Testis (tissue), 3 donors: ENCODE measurements around the gene HGD. TPM values are rescaled to one million over a fixed set of nuclear protein-coding genes. Genes with fewer than 3 reads are reported as not detected.
A peak's percentile ranks its signal among the peaks of the same experiment; 100 is the strongest.

Source experiments
- DNase-seq: peaks from one replicate; pipeline ENCODE4 v3.0.0-alpha.2; 2019
- H3K27ac ChIP-seq, 2 donors: fragments of 200-600 bp; sonication (generic); one replicate each; pipeline ENCODE4 v1.5.1; 2019
- H3K27me3 ChIP-seq: fragments of 200-600 bp; sonication (generic); one replicate; pipeline ENCODE4 v1.5.1; 2019
- H3K36me3 ChIP-seq: fragments of 200-600 bp; sonication (generic); one replicate; pipeline ENCODE4 v1.5.1; 2017; ENCODE audit warnings: low read depth; ENCODE audit errors: missing control alignments
- H3K4me1 ChIP-seq: fragments of 200-600 bp; sonication (generic); one replicate; pipeline ENCODE4 v1.5.1; 2019
- H3K4me3 ChIP-seq, 2 donors: fragments of 200-600 bp; sonication (generic); one replicate each; pipeline ENCODE4 v1.5.1; 2017 to 2019
- H3K9me3 ChIP-seq: fragments of 200-600 bp; sonication (generic); one replicate; pipeline ENCODE4 v1.5.1; 2017
- CTCF ChIP-seq, 3 experiments: fragments of 450-650 bp in 2 of 3; fragments of 200-600 bp in 1 of 3; sonication (generic) in 1 of 3; IDR thresholded peaks; one replicate each; pipeline ENCODE4 v1.5.1; 2016 to 2019; ENCODE audit warnings: antibody characterized with exemption in 3 of 3, mild to moderate bottlenecking in 2 of 3, moderate library complexity in 1 of 3
- POLR2A ChIP-seq: fragments of 450-650 bp; IDR thresholded peaks from one replicate; pipeline ENCODE4 v1.6.1; 2017; ENCODE audit warnings: antibody characterized with exemption, mild to moderate bottlenecking, moderate library complexity
- WGBS, 2 donors: methylation state at CpG; one replicate each; pipeline ENCODE4 v1.1.5; 2018; 5-methylcytosine and 5-hydroxymethylcytosine counted together
- intact Hi-C: fragments of 100-400 bp; cut with DNase I; formaldehyde crosslinking; loops from one replicate; pipeline ENCODE4 v1.15.1; 2023; ENCODE audit warnings: low total_unique reads
- polyA plus RNA-seq: library from polyadenylated mRNA; stranded (reverse); fragments of 350-450 nt; fragmentation: Illumina TruSeq; extraction: RNeasy Lipid Tissue Mini Kit (QIAGEN cat#74804); gene quantifications from one replicate; pipeline ENCODE4 v1.2.3, GENCODE V29; 2014; ENCODE audit warnings: low read depth, low replicate concordance; ENCODE audit not compliant: insufficient read depth
- small RNA-seq, 2 donors: library from RNA; depleted of rRNA; stranded (forward); fragments of <200 nt; gene quantifications; one replicate each; pipeline ENCODE3, GENCODE V24; 2016
- total RNA-seq, 2 donors: library from RNA; depleted of rRNA; stranded (reverse); fragments of >200 nt; gene quantifications; one replicate each; pipeline ENCODE4 v1.2.3, GENCODE V29; 2016

The HGD gene
- total and polyA plus RNA-seq, 3 donors from 2014 or later = 1.2 to 1.6 (median 1.4) TPM

DNA sequence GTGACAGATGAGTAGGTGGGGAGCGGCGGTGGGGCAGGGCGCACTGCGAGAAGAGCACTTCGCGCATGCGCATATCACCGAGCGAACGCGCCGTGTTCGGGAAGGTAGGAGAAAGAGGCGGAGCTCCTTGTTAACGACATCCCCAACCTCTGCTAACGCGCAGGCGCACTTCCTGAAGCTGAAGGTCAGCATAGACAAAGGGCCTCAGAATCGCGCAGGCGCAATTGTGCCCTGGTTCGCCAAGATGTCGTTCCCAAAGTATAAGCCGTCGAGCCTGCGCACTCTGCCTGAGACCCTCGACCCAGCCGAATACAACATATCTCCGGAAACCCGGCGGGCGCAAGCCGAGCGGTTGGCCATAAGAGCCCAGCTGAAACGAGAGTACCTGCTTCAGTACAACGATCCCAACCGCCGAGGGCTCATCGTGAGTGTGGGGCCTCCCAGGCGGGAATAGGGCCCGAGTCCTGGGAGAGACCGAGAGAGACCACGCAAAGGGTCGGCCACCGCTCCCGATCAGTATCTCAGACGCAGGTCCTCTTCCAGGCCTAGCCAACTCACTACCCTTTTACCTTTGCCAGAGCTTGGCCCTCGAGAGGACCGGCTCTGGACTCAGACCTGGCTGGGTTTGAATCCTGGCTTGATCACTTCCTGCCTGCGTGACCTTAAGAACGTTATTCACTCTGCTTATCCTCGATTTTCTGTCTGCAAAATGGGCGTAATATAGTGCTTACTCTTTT, 85.8 kb downstream of the HGD start, which contains the start of gene NDUFB4:
TSS of gene NDUFB4 (plus strand) at position 221 of the 737 bp plus-strand sequence. CDS start at position 245, 24 bp downstream.
- intact Hi-C loops = no loop called here
- Histone ChIP-seq H3K27me3 (no peaks in the 10 kb centered on the region), H3K4me3 (peak within 1 kb of the TSS; percentile 89 to 90), H3K36me3 (no peaks in the 10 kb centered on the region), H3K4me1 (peaks cover 12% of the 10 kb centered on the region), H3K9me3 (no peaks in the 10 kb centered on the region), H3K27ac (peak within 1 kb of the TSS; percentile 91 to 94)
- peak; percentile 97 for DNase-seq
- 1% methylated on average over 52 to 53 of the region's 53 CpGs for WGBS, 2 donors
- TF ChIP-seq CTCF (IDR thresholded peaks at IDR 0.05) (no peak), POLR2A (peak; percentile 48)

DNA sequence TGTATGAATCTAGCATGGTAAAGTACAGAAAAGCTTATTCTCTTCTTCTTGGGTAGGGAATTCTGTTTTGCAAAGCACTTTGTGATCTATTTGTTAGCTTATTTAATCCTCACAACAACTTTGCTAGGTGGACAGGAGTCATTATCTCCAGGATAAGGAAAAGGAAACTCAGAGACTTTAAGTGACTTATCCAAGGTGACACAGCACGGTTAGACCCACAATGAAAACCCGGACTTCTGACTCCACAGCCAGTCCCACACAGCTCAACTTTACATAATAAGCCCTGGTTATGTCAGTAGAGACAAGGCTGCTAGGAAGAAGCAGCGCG, 86.3 kb downstream of the HGD start:
- H3K36me3 ChIP-seq = no peaks in the 10 kb centered on the region
- peak overlapping the region; percentile 91 to 94 for H3K27ac ChIP-seq
- TF ChIP-seq POLR2A = no peak
- TF ChIP-seq CTCF (IDR thresholded peaks at IDR 0.05) = no peak
- DNase-seq = no peak
- WGBS, 2 donors = 2 to 4% methylated on average over 4 of the region's 4 CpGs
- H3K27me3 ChIP-seq = no peaks in the 10 kb centered on the region
- peak overlapping the region; percentile 89 to 90 for H3K4me3 ChIP-seq
- intact Hi-C loops = no loop called here
- H3K9me3 ChIP-seq = no peaks in the 10 kb centered on the region
- peaks cover 12% of the 10 kb centered on the region for H3K4me1 ChIP-seq

- H3K9me3 ChIP-seq = no peaks in the 10 kb centered on the region
- H3K27ac ChIP-seq = no peak overlapping the region
- TF ChIP-seq POLR2A (no peak), CTCF (IDR thresholded peaks at IDR 0.05) (no peak)
- intact Hi-C loops = no loop called here
- H3K36me3 ChIP-seq = no peaks in the 10 kb centered on the region
- DNase-seq = no peak
- no peaks in the 10 kb centered on the region for H3K4me1 ChIP-seq
- H3K4me3 ChIP-seq = no peak overlapping the region
- WGBS, 2 donors = 89 to 94% methylated on average over 3 of the region's 3 CpGs
- H3K27me3 ChIP-seq = no peaks in the 10 kb centered on the region
Observed at GRCh38 chr3:120587332-120587975, 94.6 kb downstream of the HGD start.

Small RNA genes lying within 50 kb of the gene (small RNA-seq; reads per million reads assigned to genes)
- gene MTCO1P29 = 0 reads per million in 2 donors
- gene MTCO2P29 = 0 reads per million in 2 donors

Other genes with a start within 250 kb of the HGD start
- gene FSTL1, start 231.2 kb downstream of the HGD start, total RNA-seq = 10 to 100 TPM; 35.0 to 73.8 TPM
- gene FSTL1, start 231.2 kb downstream of the HGD start, polyA plus RNA-seq = 122 TPM
- 100 to 1,000 TPM; 113 to 117 TPM for gene NDUFB4, start 85.9 kb downstream of the HGD start, total RNA-seq
- gene NDUFB4, start 85.9 kb downstream of the HGD start, polyA plus RNA-seq = 279 TPM
- gene RABL3, start 60.3 kb upstream of the HGD start, total RNA-seq = 10 to 100 TPM; 11.1 to 11.3 TPM
- 19.6 TPM for gene RABL3, start 60.3 kb upstream of the HGD start, polyA plus RNA-seq
- 10 to 100 TPM; 23.6 to 32.2 TPM for gene GTF2E1, start 60.5 kb upstream of the HGD start, total RNA-seq
- 26.0 TPM for gene GTF2E1, start 60.5 kb upstream of the HGD start, polyA plus RNA-seq
- gene STXBP5L, start 226.0 kb upstream of the HGD start, total RNA-seq = 10 to 100 TPM; 10.0 to 12.1 TPM
- 2.3 TPM for gene STXBP5L, start 226.0 kb upstream of the HGD start, polyA plus RNA-seq